Subcutaneous preadipocyte (primary cell): ENCODE data around the gene SLC17A1. TPM values are rescaled to one million over a fixed set of nuclear protein-coding genes. Genes with fewer than 3 reads are reported as not detected.

Experiments used
- total RNA-seq: library from RNA; depleted of rRNA; stranded (reverse); fragments of >200 nt; gene quantifications from 2 replicates; pipeline ENCODE4 v1.2.3, GENCODE V29; 2012

The SLC17A1 gene, protein sequence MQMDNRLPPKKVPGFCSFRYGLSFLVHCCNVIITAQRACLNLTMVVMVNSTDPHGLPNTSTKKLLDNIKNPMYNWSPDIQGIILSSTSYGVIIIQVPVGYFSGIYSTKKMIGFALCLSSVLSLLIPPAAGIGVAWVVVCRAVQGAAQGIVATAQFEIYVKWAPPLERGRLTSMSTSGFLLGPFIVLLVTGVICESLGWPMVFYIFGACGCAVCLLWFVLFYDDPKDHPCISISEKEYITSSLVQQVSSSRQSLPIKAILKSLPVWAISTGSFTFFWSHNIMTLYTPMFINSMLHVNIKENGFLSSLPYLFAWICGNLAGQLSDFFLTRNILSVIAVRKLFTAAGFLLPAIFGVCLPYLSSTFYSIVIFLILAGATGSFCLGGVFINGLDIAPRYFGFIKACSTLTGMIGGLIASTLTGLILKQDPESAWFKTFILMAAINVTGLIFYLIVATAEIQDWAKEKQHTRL
- total RNA-seq = not detected in 2 replicates

DNA sequence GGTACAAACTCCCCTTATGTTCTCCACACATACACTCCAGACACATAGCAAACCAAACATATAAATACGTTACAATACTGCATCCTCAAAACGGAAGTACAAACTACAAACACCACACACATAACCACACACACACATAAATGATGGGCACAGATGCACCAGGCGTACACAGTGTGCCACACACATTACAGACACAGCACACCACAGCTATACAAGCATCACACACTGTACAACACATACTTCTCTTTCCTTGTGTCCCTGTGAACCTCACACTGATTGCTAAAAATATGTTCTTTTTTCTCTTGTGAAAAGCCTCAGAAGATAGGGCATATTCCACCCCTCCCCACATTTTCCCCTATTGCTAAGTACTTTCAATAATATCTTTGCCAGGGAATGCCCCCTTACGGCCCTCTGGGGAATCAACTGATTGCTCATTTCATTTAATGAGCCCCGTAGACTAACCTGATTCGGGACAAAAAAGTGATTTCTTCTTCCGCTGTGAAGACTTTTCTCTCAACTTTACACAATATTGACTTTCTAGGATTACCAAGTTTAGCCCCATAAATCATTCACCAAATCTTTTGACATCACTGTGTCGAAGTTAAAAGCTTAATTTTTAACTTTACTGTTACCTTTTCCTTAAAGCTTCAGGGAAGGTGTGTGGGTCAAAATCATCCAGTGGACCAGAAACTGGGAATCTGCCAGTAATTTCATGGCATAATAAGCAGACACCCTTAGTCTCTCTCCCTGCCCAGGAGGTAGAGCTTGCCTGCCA, at the start of gene SLC17A1:
SLC17A1 (minus strand) TSS at position 521 of the 775 bp plus-strand sequence. CDS start 1,495 bp downstream, outside the sequence.

GRCh38 chr6:25874118-25874517, 42.3 kb upstream of the SLC17A1 start, which contains the start of gene SLC17A3:
TSS of gene SLC17A3 (minus strand) at chr6:25874243. CDS start at chr6:25868387, 5,856 bp downstream.

DNA sequence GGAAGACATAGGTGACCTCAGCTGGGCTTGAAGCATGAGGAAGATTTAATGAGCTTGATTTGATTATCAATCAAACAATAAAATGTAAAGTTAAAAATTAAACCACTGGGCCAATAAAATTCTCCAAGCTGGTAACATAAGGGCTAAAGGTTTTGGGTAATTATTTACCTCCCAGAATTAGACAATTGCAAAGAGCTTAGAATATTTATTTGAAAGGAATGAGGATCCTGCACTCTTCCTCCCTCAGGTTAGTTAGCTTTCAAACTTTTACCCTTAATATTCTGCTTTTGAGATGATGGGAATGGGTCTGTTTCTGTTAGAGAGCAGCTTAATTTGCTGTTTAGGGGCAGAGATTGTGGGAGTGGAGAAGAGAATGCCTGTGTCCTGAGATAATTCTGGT, 77.3 kb downstream of the SLC17A1 start, which contains the start of gene SLC17A4:
SLC17A4 (plus strand) TSS at position 208 of the 400 bp plus-strand sequence. CDS start 7,221 bp downstream, outside the sequence.

Other genes starting within 250 kb of the SLC17A1 start
- gene SCGN, start 179.8 kb downstream of the SLC17A1 start, total RNA-seq = under 0.01 TPM in 1 of 2 replicates, not detected in the other
- gene SLC17A4, start 77.3 kb downstream of the SLC17A1 start, total RNA-seq = not detected in 2 replicates
- not detected in 2 replicates for gene SLC17A3, start 42.2 kb upstream of the SLC17A1 start, total RNA-seq
- gene SLC17A2, start 98.6 kb upstream of the SLC17A1 start, total RNA-seq = not detected in 2 replicates
- 10.0 and 14.7 TPM in 2 replicates for gene TRIM38, start 130.8 kb upstream of the SLC17A1 start, total RNA-seq